Mesothelial cell of epicardium (in vitro differentiated cells): ENCODE results near the gene ITGA6. TPM values are rescaled to one million over a fixed set of nuclear protein-coding genes. Genes with fewer than 3 reads are reported as not detected.

Experiments
- DNase-seq, 2 experiments: peaks; one replicate each; pipeline ENCODE4 v3.0.0; 2021; ENCODE audit warnings: low spot score in 2 of 2; ENCODE audit not compliant: unreplicated experiment in 2 of 2
- H3K27ac Mint-ChIP-seq: 2 replicates; pipeline ENCODE4 v1.8.0; 2021; ENCODE audit warnings: mixed read lengths
- H3K27me3 Mint-ChIP-seq: 2 replicates; pipeline ENCODE4 v1.8.0; 2021; ENCODE audit warnings: low read depth, mixed read lengths
- H3K36me3 Mint-ChIP-seq: 2 replicates; pipeline ENCODE4 v1.8.0; 2021; ENCODE audit warnings: mixed read lengths
- H3K4me1 Mint-ChIP-seq: 2 replicates; pipeline ENCODE4 v1.8.0; 2021; ENCODE audit warnings: mixed read lengths
- H3K4me3 Mint-ChIP-seq: 2 replicates; pipeline ENCODE4 v1.8.0; 2021; ENCODE audit warnings: mild to moderate bottlenecking, moderate library complexity, mixed read lengths
- H3K9me3 Mint-ChIP-seq: 2 replicates; pipeline ENCODE4 v1.8.0; 2021; ENCODE audit warnings: mixed read lengths
- CTCF ChIP-seq: fragments of 200-600 bp; sonication (generic); IDR thresholded peaks from one replicate; pipeline ENCODE4 v1.5.0; 2021; ENCODE audit warnings: antibody characterized with exemption; ENCODE audit not compliant: unreplicated experiment
- total RNA-seq: library from RNA; stranded (reverse); gene quantifications from 3 replicates; pipeline ENCODE4 v1.2.1, GENCODE V29; 2021

ITGA6 gene
- total RNA-seq, 1 donor from 2014 or later = 40.5 TPM

GRCh38 chr2:172552547-172553291 is 125.3 kb downstream of the ITGA6 start:
- H3K9me3 Mint-ChIP-seq = peaks cover 3% of the 10 kb centered on the region
- TF ChIP-seq CTCF = no peak

GRCh38 chr2:172554352-172555271 is 127.2 kb downstream of the ITGA6 start:
- Mint-ChIP-seq H3K9me3 (no peaks in the 10 kb centered on the region), H3K27me3 (no peaks in the 10 kb centered on the region), H3K4me1 (peaks cover 63% of the 10 kb centered on the region), H3K4me3 (peak overlapping the region; percentile 49), H3K27ac (peak overlapping the region; percentile 5), H3K36me3 (no peaks in the 10 kb centered on the region)
- DNase-seq = no peak
- TF ChIP-seq CTCF = no peak

More at GRCh38 chr2:172552547-172553291, 125.3 kb downstream of the ITGA6 start:
- Mint-ChIP-seq H3K27me3 (no peaks in the 10 kb centered on the region), H3K4me3 (no peak overlapping the region), H3K27ac (no peak overlapping the region), H3K4me1 (peaks cover 58% of the 10 kb centered on the region), H3K36me3 (peaks cover 2% of the 10 kb centered on the region)
- no peak for DNase-seq

- Mint-ChIP-seq H3K4me1 (peaks cover 57% of the 10 kb centered on the region), H3K4me3 (peak overlapping the region; percentile 84), H3K27ac (peak overlapping the region; percentile 90), H3K9me3 (no peaks in the 10 kb centered on the region), H3K27me3 (no peaks in the 10 kb centered on the region), H3K36me3 (no peaks in the 10 kb centered on the region)
- DNase-seq = no peak
- TF ChIP-seq CTCF = no peak
These were observed 127.8 kb downstream of the ITGA6 start for GRCh38 chr2:172555272-172555521.

Other genes with a start within 250 kb of the ITGA6 start
- 42.3 to 48.0 TPM (median 46.2 TPM) in 3 replicates for gene PDK1, start 128.5 kb downstream of the ITGA6 start, total RNA-seq